HG03159 (cell line): ENCODE data around the gene DLG5.

Source experiments
- ATAC-seq: cut with Tn5 transposase; IDR thresholded peaks from one replicate; pipeline ENCODE4 v1.9.1; 2021; ENCODE audit warnings: mild to moderate bottlenecking, moderate library complexity; ENCODE audit not compliant: unreplicated experiment

DLG5 gene

DNA sequence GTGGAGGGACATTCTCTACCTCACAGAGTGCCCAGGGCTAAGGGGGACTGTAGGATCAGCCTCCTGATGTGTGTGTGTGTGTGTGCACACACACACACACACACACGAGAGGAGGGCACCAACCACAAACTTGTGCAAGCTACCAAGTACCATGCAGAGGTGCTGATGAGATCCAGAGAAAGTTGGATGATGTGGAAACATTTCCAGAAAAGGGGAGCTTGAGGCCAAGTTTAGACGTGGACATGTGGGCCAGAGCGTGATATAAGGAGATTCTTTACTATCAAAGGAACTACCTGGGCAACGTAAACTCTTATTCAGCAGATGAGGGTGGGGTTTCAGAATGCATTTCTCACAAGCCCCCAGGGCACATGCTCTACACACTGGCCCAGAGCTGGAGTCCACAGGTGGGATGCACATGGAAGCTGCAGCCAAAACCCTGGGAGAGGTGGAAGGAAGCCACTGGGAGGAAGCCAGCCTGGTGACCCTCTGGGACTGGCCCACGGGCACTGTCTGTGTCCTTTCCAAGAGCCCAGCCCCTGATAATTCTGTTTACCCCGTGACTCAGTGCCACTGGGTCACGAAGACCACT is 53.5 kb downstream of the DLG5 start:
- ATAC-seq, result no peak

DNA sequence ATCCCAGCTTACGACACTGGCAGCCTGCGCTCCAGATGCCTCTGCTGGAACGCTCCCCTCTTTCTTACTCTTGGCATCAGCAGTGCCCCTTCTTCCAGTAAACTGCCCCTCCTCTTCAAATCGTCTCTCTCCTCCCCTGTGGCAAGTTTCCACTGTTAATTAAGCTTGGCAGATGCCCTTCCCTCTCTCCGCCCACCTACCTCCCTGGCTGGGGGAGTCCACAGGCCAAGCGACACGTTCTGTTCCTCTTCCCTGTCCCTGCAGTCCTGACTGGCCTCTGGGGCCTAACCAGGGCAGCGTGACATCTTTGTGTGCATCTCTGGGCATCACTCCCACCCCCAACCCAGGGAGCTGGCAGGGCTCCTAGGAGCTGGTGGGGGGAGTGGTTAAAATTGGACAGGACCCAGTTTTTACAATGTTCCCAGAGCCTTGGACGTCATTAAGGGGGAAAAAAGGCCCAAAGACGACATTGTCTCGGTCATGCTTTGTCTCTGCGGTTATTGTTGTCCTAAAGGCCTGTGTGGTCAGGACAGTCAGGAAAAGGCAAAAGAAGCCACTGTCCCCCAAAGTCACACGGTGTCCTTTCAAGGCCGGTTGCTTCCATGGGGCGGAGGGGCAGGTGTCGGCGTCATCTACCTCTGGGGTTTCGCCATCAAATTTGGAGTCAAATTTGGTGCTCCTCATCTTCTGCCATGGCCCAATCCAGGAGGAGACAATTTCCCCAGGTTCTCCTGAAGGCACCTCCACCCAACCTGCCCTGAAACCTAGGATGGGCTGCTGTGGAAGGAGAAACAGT is 54.2 kb downstream of the DLG5 start:
- ATAC-seq, result no peak

- ATAC-seq, result no peak
These were observed 56.7 kb downstream of the DLG5 start for GRCh38 chr10:77869626-77870420.

DNA sequence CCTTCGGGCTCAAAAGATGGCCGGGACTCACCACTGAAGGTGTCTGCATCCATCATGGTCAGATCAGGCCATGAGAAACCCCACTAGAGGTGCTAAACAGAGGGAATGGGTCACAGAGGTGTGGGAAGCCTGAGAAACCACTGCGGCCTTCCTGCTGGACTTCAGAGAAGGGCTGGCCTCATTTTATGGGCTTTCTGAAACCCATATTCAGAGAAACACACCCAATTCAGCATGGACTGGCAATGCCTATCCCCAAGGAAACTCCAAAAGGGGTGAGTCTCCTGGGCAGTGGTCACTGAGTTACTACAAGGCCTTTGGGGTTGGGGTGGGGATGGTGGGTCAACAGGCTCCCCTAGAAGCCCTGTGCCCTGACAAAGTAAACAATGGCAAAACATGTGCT is 58.0 kb downstream of the DLG5 start:
- no peak for ATAC-seq

DNA sequence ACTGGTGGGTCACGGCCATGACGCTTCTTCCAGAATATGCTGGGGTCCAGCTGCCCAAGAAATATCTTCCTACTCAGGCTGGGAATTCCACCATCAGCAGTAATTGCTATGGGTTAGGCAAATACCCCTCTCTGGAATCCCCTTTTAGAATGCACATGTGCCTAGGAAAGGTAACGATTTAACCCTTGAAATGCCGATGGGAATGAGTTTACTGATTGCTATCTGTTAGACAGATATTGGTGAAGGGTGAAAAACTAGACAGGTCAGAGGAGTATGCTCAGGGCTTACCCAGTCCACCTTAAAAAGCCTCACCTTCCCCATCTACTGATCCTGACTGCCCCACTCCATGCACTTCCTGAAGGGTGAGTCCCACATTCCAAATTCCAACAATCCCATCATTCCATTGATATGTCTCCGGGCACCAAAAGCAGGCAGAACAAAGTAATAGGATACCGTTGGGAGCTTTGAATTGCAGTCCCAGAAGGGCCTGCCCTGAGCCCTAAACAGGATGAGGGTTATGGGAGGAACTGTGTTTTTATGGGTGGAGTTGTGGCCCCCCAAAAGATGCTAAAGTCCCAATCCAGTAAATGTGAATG is 59.3 kb downstream of the DLG5 start:
- no peak for ATAC-seq

DNA sequence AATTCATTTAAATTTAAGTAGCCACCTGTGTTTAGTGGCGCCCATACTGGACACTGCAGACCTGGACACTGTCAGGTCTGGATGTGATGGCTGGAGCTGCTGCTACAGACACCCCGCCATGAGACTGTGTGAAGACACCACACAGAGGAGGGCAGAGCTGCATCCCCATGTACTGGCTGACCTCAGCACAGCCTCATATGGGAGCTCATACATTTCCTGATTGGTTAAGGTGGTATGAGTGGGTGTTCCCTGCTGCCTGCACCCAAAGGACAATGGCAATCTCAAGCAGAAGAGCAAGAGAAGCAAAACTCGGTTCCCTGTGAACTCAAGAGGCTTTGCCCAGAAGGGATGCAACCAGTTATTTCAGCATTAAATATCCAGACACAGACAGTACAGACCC is 60.0 kb downstream of the DLG5 start:
- ATAC-seq, result no peak

DNA sequence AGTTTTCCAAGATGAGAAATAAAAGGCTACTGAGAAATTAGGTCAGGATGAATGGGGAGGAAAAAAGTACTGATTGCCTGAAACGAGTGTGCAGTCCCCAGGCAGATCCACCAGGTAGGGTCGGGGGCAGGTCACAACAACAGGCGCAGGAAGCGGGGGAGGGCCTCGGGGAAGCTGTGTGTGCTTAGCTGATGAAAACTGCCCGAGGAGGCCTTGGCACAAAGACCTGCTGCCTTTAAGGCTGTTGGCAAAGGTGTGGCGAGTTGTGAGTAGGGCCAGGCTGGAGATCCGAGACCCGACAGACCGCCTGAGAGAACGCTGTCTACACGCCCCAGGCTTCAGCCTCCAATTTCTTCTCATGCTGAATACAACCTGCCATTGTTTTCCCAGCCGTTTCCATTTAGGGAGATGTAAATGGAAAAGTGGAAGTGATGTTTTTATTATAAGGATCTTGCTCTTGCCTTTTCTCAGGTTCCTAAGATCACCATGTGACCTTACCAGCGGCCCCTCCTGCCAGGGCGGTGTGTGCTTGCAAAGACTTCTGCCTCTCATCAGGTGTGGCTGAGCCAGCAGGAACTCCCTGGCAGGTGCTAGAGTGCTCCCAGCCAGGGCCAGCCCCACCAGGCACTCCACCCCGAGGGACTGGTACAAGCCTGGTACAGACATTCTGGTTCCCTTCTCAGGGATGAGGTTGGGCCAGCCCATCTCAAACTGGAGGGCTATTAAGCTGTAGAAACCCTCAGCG is 60.8 kb downstream of the DLG5 start:
- ATAC-seq, result no peak

GRCh38 chr10:77864151-77864851 is 62.3 kb downstream of the DLG5 start:
- no peak for ATAC-seq

DNA sequence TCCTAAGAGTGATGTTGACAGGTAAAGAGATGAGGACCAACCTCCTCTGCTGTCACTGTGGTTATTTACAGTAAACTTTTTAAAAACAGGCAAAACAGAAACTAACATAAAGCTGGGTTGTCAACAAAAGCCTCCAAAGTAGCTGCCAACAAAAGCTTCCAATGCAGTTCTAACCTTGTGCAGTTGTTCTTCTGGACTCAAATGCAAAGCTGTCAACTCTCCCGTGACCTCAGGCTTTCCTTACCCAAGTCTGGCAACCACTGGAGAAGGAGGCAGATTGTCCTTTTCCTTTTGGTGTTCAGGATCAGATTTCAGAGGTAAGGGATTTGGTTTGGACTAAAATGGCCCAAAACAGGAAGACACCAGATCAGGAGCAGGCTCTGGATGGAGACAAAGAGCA is 63.1 kb downstream of the DLG5 start:
- ATAC-seq, result no peak

GRCh38 chr10:77862595-77862994 is 64.0 kb downstream of the DLG5 start:
- ATAC-seq, result no peak

DNA sequence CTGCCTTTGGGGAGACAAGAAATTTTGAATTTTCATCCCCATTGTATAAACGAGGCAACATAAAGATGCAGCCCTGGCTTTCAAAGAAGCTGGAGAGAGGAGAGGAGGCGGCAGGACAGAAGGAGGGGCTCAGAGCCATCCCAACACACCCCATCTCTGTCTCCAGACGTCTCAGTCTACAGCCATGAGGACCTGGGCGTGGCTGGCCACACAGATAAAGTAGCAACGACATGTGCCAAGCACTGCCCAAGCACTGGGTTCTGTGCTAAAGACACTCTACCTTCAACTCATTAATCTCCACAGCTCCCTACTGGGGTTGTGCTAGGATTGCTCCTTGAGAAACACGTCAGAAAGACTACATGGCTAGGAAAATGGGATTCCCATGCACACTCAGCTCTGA is 65.2 kb downstream of the DLG5 start:
- no peak for ATAC-seq

DNA sequence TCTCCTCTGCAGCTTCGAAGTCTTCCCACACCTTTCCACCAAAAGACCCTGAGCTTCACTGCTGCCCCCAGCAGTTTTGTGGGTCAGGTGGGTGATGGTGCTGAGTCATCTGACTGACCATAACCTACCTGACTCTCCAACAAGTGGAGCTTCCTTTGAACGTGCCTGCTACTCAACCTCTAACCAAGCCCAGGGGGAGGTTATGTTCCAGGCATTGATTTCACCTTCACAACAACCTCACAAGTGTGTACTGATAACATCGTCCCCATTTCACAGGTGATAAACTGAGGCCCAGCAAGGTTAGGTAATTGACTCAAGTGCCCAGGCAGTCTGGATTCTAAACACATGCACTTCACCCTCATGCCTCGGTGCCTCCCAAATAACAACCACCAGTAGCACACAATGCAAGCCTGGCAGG is 66.7 kb downstream of the DLG5 start:
- ATAC-seq, result no peak

DNA sequence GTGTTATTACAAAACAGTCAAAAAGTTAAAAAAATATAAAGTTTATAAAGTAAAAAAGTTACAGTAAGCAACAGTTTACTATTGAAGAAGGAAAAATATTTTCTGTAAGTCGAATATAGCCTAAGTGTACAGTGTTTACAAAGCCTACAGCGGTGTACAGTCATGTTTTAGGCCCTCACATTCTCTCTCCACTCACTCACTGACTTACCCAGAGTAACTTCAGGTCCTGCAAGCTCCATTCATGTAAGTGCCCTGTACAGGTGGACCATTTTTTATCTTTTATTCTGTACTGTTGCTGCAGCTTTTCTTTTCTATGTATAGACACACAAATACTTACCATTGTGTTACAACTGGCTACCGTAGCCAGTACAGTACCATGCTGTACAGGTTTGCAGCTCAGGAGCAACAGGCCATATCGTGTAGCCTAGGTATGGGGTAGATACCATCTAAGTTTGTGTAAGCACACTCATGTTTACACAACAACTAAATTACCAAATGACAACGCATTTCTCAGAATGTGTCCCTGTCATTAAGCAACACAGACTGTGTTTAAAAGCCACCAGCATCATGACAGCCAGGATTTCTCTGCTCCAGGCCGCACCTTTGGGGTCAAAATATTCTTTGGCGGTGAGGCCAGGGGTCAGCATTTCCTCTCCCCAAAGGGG is 67.2 kb downstream of the DLG5 start:
- no peak for ATAC-seq

- no peak for ATAC-seq
These were observed 69.3 kb downstream of the DLG5 start for GRCh38 chr10:77857272-77857671.

DNA sequence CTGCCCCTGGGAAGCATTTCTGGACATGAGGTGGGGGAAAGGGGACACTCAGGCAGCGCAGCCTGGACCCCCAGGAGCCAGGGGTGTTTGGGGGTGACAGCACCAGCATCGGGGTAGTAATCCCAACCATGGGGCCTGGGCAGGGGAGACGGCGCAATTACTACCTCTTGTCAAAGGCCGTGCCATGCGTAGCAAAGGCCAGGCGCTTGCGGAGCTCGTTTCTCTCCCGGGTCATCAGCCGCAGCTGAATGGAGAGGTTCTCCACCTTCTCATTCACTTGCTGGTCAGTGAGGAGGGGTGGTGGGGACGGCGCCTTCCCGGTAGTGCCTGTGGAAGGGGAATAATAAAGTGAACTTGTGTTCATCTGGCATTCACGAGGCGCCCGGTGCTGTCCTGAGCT is 70.0 kb downstream of the DLG5 start:
- ATAC-seq, result no peak

DNA sequence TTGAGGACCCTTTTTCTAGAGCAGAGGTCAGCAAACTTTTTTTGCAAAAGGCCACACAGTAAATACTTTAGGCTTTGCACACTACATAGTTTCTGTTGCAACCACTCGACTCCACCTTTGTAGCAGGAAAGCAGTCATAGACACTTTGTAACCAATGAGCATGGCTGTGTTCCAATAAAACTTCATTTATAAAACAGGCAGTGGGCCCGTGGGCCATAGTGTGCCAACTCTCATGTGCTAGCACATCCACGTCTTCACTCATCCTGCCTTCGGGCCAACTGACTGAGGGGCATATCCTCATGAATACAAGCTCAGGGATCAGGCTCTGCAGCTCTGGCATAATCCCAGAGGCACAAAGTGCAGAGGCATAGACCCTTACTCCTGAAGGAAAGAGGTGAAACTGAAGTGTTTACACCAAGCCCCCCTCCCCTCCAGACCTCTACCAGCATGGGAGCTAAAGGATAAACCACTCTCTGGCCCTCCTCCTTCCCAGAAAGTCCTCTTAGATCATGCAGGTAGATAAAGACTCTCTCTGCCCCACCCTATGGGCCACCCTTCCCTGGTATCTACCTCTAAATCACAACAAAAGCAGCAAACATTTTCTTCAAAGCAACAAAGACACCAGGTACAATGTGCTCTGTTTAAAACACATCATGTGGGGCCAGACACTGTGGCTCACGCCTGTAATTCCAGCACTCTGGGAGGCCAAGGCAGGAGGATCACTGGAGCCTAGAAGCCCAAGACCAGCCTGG is 71.0 kb downstream of the DLG5 start:
- ATAC-seq, result no peak

DNA sequence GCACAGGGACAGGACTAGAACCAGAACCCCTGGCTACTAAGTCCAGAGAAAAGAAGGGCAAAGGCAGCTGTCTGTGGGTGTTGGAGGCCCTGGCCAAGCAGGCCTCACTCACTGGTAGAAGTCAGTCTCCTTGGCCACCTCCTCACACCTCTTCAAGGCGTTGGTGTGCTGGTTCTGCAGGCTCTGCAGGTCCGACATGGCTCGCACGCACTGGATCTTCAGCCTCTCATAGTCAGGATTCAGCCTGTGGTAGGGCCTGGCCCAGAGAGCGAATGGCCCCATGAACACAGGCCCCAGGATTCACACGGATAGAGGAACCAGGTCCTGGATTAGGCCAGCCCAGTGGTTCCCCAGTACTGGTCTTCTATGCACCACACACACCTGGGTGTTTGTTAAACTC is 72.4 kb downstream of the DLG5 start:
- no peak for ATAC-seq

DNA sequence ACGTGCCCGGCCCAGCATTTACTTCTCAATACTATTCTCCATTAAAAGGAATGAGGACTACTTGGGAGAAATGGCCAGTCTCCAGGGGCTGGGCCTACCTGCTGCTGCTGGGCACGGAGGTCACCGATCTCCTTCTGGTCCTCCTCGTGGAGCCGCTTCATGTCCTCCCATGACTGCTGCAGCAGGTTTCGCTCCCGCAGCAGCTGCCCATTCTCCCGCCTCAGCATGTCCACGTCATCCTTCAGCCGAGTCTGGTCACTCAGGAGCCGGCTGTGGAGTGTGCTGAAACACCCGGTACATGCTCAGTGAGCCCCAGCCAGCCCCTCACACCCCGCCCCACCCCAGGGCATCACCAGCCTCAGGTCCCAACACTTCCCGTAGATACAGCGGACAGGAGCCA is 73.3 kb downstream of the DLG5 start:
- ATAC-seq, result no peak

DNA sequence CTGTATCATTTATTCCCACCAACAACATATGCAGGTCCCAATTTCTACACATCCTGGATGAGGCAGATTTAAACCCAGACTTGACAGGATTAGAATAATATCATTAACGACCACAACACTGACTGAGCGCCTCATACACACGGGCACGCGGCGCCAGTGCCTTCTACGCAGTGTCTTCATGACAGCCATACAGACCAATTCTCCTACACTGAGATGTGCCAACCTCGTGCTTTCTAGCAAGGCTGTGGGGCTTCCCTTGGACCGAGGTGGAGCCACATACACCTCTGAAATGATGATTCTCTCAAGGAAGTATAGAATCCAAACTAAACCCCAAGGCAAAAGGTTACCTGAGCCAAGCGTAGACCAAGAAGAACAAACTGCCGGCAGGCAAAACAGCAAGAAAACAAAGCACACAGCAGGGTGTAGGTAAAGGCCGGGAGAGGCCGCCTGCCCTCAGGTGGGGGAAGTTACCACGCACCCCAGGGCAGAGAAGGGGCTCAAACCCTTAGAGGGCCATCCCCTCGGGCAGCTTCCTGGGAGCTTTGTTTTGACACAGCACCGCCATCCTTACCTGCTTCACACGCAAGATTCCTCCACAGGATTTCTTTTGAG is 75.8 kb downstream of the DLG5 start:
- no peak for ATAC-seq
